Measurements from ENCODE around the gene GMDS.

The GMDS gene

DNA sequence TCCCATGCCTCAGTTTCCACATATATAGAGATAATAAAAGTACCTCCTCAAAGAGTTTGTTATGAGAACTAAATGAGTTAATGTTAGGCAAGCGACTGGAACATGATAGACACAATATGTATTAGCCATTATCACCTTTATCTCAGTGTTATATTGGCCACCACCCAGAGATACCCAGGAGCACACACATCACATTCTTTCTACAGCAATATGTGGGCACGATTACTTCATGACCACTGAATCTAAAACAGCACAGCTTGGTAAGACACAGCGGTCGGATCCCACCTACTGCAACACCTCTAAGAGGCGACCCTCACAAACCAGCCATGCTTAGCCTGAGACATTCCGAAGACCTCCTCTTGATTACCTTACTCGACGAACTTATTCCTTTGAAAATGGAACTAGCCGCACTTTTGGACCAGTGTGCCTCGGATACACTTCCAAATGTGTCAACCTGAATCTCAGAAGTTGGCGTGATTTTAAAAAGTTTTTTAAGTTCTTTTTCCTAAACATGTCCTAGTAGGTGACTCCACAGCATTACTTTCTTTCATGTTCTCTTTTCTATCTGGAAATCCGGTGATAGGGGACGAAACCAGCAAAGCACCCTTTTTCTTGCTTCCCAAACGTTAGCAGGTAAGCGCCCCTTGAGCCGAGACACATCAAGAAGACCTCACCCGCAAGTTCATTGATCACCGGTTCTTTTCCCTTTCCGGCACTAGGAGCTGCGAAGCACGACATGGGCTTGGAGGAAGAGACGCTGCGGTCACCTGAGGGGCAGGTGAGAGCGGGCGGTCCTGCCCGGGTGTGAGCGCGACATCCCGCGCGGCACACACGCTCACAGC, 923 bp downstream of the GMDS start:
- H3K9me3 ChIP-seq (ENCODE audit: control insufficient read depth, low read length): no peaks in the 10 kb centered on the region
- H3K79me2 ChIP-seq: no peaks in the 10 kb centered on the region
- H3K4me2 ChIP-seq (ENCODE audit: low read length): peak overlapping the region; percentile 91
- H3K9ac ChIP-seq: peak overlapping the region; percentile 17
- no peaks in the 10 kb centered on the region for H3K27me3 ChIP-seq (ENCODE audit: control insufficient read depth, insufficient read depth, low read length)
- no peaks in the 10 kb centered on the region for H3K36me3 ChIP-seq (ENCODE audit: control insufficient read depth, insufficient read depth, low read length)
- H3K4me3 ChIP-seq (ENCODE audit: low read depth, low read length): peak overlapping the region; percentile 73
- no peak for TF ChIP-seq CTCF (IDR thresholded peaks at IDR 0.05)
- peaks cover 12% of the 10 kb centered on the region for H3K4me1 ChIP-seq
- H3K27ac ChIP-seq: peak overlapping the region; percentile 27
- H2AFZ ChIP-seq: peak overlapping the region; percentile 98

DNA sequence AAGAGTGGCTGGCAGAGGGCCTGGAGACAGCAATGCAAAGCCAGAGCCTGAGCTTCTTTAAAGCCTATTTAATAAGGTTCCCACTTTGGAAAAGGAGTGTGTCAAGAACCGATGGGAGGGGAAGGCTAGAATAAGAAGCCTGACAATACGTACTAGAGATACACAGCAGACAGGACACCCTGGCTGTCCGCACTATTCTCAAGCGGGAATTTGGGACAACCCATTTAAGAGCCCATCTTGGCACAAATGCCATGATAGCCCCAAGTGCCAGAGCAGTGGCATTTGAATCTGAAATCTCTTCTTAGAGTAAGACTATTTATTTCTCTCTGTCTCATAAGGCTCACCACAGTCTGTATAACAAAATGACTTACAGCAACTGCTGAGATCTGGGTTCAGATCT, 3.1 kb downstream of the GMDS start:
- Histone ChIP-seq H3K9ac (no peak overlapping the region), H3K4me3 (ENCODE audit: low read depth, low read length) (no peak overlapping the region), H3K79me2 (no peaks in the 10 kb centered on the region), H3K27me3 (ENCODE audit: control insufficient read depth, insufficient read depth, low read length) (no peaks in the 10 kb centered on the region), H2AFZ (no peak overlapping the region), H3K36me3 (ENCODE audit: control insufficient read depth, insufficient read depth, low read length) (no peaks in the 10 kb centered on the region), H3K27ac (no peak overlapping the region), H3K4me1 (peaks cover 12% of the 10 kb centered on the region), H3K4me2 (ENCODE audit: low read length) (no peak overlapping the region), H3K9me3 (ENCODE audit: control insufficient read depth, low read length) (no peaks in the 10 kb centered on the region)
- TF ChIP-seq CTCF (IDR thresholded peaks at IDR 0.05): no peak

GRCh38 chr6:2240961-2241360, 4.4 kb downstream of the GMDS start:
- Histone ChIP-seq H3K4me1 (peaks cover 12% of the 10 kb centered on the region), H3K27ac (no peak overlapping the region), H3K27me3 (ENCODE audit: control insufficient read depth, insufficient read depth, low read length) (no peaks in the 10 kb centered on the region), H3K4me3 (ENCODE audit: low read depth, low read length) (no peak overlapping the region), H3K36me3 (ENCODE audit: control insufficient read depth, insufficient read depth, low read length) (no peaks in the 10 kb centered on the region), H3K9ac (no peak overlapping the region), H3K9me3 (ENCODE audit: control insufficient read depth, low read length) (no peaks in the 10 kb centered on the region), H3K4me2 (ENCODE audit: low read length) (no peak overlapping the region), H3K79me2 (no peaks in the 10 kb centered on the region), H2AFZ (no peak overlapping the region)
- TF ChIP-seq CTCF (IDR thresholded peaks at IDR 0.05): no peak

GRCh38 chr6:2237001-2237400, 8.4 kb downstream of the GMDS start:
- Histone ChIP-seq H3K4me1 (peaks cover 4% of the 10 kb centered on the region), H3K79me2 (no peaks in the 10 kb centered on the region), H2AFZ (no peak overlapping the region), H3K36me3 (ENCODE audit: control insufficient read depth, insufficient read depth, low read length) (no peaks in the 10 kb centered on the region), H3K27ac (no peak overlapping the region), H3K9ac (no peak overlapping the region), H3K4me3 (ENCODE audit: low read depth, low read length) (no peak overlapping the region), H3K27me3 (ENCODE audit: control insufficient read depth, insufficient read depth, low read length) (no peaks in the 10 kb centered on the region), H3K4me2 (ENCODE audit: low read length) (no peak overlapping the region), H3K9me3 (ENCODE audit: control insufficient read depth, low read length) (no peaks in the 10 kb centered on the region)
- no peak for TF ChIP-seq CTCF (IDR thresholded peaks at IDR 0.05)
